HL-60 (cell line): Measurements from ENCODE around the gene MGST2.

ENCODE experiments used
- CTCF ChIP-seq: IDR thresholded peaks from one replicate; pipeline ENCODE4 v1.5.1; 2011; ENCODE audit warnings: low read length, control low read depth, inconsistent platforms; ENCODE audit not compliant: insufficient read depth
- GABPA ChIP-seq: IDR thresholded peaks from 2 replicates; pipeline ENCODE4 v1.6.1; 2012; ENCODE audit warnings: low read depth
- POLR2AphosphoS5 ChIP-seq: IDR thresholded peaks from 2 replicates; pipeline ENCODE4 v1.6.1; 2012; ENCODE audit warnings: low read depth
- SPI1 ChIP-seq: IDR thresholded peaks from 2 replicates; pipeline ENCODE4 v1.6.1; 2012; ENCODE audit warnings: low read depth, mild to moderate bottlenecking, borderline replicate concordance

- TF ChIP-seq CTCF (no peak), POLR2AphosphoS5 (no peak), GABPA (no peak), SPI1 (no peak)
Measured at GRCh38 chr4:139718358-139718757, 52.7 kb downstream of the MGST2 start.
